ENCODE measurements around the gene FLAD1. TPM values are rescaled to one million over a fixed set of nuclear protein-coding genes. Genes with fewer than 3 reads are reported as not detected.

FLAD1 gene
- total and polyA plus RNA-seq, 7 donors = 17.5 to 36.5 (median 22.8) TPM

DNA sequence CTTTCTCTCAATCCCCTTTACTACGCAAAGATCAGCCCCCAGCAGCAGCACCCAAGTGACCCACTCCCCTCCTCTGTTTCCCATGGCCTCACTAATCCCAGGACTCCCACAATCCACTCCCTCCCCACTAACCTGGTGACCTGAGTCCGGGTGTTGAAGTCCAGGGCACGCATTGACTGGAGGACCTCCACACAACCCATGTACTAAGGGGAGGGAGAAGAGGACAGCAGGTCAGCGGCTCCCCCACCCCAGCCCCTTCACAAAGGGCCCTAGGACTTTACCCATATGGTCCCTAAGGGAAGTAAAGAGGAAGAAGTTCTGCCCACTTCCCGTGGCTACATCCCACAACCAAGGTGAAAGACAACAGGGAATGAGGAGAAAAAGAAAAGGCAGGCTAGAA lies 13.9 kb upstream of the FLAD1 start:
- Histone ChIP-seq H3K4me1 (peaks cover 0 to 56% (median 51%) of the 10 kb centered on the region in 4 donors), H3K27me3 (no peaks in the 10 kb centered on the region), H3K27ac (peak overlapping the region; percentile 95 to 98 (median 96)), H3K4me3 (peak overlapping the region in 3 of 4 donors; percentile 42 to 50 (median 48)), H3K9me3 (no peaks in the 10 kb centered on the region), H3K36me3 (peaks cover 19 to 43% (median 32%) of the 10 kb centered on the region in 4 donors)
- TF ChIP-seq POLR2A (IDR thresholded peaks at IDR 0.05) (no peak), EP300 (IDR thresholded peaks at IDR 0.05) (no peak), POLR2AphosphoS5 (IDR thresholded peaks at IDR 0.05) (no peak)
- TF ChIP-seq, protein P1, sequence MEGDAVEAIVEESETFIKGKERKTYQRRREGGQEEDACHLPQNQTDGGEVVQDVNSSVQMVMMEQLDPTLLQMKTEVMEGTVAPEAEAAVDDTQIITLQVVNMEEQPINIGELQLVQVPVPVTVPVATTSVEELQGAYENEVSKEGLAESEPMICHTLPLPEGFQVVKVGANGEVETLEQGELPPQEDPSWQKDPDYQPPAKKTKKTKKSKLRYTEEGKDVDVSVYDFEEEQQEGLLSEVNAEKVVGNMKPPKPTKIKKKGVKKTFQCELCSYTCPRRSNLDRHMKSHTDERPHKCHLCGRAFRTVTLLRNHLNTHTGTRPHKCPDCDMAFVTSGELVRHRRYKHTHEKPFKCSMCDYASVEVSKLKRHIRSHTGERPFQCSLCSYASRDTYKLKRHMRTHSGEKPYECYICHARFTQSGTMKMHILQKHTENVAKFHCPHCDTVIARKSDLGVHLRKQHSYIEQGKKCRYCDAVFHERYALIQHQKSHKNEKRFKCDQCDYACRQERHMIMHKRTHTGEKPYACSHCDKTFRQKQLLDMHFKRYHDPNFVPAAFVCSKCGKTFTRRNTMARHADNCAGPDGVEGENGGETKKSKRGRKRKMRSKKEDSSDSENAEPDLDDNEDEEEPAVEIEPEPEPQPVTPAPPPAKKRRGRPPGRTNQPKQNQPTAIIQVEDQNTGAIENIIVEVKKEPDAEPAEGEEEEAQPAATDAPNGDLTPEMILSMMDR (IDR thresholded peaks at IDR 0.05) = no peak
- no peak for DNase-seq
- intact Hi-C loops (cut with DNase I) = no loop called here
- 76 to 84% methylated on average over 5 of the region's 5 CpGs for WGBS, 2 donors

DNA sequence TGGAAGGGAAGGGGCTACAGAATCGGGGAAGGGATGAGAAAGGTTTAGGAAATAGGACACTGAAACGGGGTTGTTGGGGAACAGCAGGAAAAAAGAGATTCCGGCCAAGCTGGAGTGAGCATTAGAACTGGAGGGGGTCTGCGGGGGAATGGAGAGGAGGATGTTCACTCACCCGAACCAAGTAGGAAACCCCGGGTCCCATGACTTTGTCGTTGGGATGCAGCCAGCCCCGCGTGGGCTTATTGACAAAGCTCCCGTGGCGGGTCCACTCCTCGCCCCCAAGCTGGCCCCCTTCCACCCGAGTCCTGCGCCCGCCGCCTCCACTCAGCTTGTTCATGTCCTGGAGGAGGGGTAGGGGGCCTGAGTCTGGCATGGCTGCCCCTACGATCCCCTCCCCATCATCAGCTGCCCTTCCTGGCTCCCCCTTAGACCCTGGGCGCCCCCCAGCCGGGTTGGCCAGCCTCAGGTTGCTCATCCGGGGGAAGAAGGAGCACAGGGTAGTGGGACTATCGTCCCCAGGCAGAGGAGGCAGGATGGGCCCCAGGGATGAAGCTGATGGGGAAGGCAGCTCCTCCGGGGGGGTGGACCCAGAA lies 13.2 kb upstream of the FLAD1 start:
- no peaks in the 10 kb centered on the region for H3K9me3 ChIP-seq
- intact Hi-C loops (cut with DNase I) = loop anchor here (5.0 kb wide), 1 partner anchor 92 kb away; the partner anchor contains the start of gene EFNA4
- 56 to 70% methylated on average over 22 of the region's 22 CpGs for WGBS, 2 donors
- H3K36me3 ChIP-seq = peaks cover 19 to 36% (median 27%) of the 10 kb centered on the region in 4 donors
- TF ChIP-seq POLR2A (IDR thresholded peaks at IDR 0.05) (no peak), POLR2AphosphoS5 (IDR thresholded peaks at IDR 0.05) (no peak), EP300 (IDR thresholded peaks at IDR 0.05) (no peak)
- TF ChIP-seq, protein P1 (IDR thresholded peaks at IDR 0.05) = no peak
- H3K27me3 ChIP-seq = no peaks in the 10 kb centered on the region
- peaks cover 0 to 56% (median 51%) of the 10 kb centered on the region in 4 donors for H3K4me1 ChIP-seq
- peak overlapping the region; percentile 95 to 98 (median 96) for H3K27ac ChIP-seq
- DNase-seq = no peak
- peak overlapping the region; percentile 36 to 50 (median 45) for H3K4me3 ChIP-seq

DNA sequence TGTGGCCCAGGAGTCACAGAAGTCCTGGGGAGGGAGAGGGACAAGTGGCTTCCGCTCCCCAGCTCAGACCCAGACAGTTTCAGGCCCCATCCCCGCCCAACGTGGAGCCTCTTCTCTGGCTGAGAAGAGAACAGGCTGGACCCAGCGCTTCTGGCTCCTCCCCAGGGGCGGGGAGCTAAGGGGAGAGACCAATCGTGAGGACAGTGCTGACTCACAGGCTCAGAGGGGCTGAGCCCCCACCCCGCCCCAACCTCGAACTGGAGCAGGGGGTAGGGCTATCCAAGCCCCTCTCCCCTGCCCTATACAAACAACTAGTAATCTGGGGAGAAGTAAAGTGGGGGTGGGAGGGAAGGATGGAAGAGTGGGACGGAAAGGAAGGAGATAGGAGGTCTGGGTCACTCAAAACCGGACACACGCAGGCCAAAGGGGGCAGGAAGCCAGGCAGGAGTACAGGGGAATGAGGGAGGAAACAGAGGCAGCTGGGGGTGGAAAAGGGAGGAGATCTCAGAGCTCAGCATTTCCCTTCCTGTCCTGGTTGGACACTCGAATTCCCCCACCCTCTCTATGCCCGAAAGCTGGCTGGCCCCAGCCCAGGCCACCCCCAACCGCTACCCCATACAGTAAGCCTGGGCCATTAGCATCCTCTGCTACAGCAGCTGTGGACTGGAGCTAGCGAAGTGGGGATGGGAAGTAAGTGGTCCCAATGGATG lies 12.4 kb upstream of the FLAD1 start, which contains the start of gene SHC1:
Gene SHC1, minus strand, starts transcription at position 117 of the 710 bp plus-strand sequence. CDS start 221 bp downstream, outside the sequence.
- H3K27ac ChIP-seq = peak within 1 kb of the TSS; percentile 95 to 98 (median 96)
- H3K4me1 ChIP-seq = peaks cover 0 to 56% (median 53%) of the 10 kb centered on the region in 4 donors
- peaks cover 13 to 28% (median 20%) of the 10 kb centered on the region in 4 donors for H3K36me3 ChIP-seq
- H3K27me3 ChIP-seq = no peaks in the 10 kb centered on the region
- no peaks in the 10 kb centered on the region for H3K9me3 ChIP-seq
- TF ChIP-seq POLR2AphosphoS5 (IDR thresholded peaks at IDR 0.05) (peak; percentile 95 to 99 (median 96)), POLR2A (IDR thresholded peaks at IDR 0.05) (peak; percentile 82 to 88), EP300 (IDR thresholded peaks at IDR 0.05) (peak in 1 of 4 donors; percentile 2)
- TF ChIP-seq, protein P1 (IDR thresholded peaks at IDR 0.05) = no peak
- intact Hi-C loops (cut with DNase I) = loop anchor here (5.0 kb wide), 1 partner anchor 92 kb away; the partner anchor contains the start of gene EFNA4
- peak; percentile 99 for DNase-seq
- H3K4me3 ChIP-seq = peak within 1 kb of the TSS; percentile 36 to 50 (median 45)
- 38 to 48% methylated on average over 15 of the region's 15 CpGs for WGBS, 2 donors

DNA sequence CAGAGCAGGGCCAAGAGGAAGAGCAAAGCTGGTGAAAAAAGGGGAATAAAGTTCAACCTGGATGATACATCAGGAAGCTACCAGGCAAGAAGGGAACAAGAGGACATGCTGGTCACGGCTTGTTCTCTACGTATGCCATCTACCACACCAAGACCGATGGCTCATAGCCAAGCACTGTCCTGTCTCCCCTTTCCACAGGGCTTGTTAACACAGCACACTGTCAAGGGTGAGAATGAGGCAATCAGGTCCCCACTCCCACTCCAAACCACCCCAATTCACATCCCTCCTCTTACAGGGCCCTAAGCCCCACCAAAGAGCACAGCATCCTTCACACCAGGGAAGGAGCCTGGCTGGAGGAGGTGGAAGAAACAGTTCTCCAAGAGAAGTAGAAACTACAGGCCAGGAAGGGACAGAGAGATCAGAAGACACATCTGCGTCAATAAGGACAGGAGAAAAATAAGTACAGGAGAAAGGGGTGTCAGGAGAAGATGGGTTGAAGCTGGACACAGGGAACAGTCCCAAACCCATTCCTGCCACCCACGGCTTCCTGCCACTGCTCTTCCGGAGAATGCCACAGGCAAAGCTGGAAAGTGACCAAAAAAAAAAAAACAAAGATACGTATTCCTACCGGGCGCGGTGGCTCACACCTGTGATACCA lies 11.7 kb upstream of the FLAD1 start:
- intact Hi-C loops (cut with DNase I) = loop anchor here (5.0 kb wide), 1 partner anchor 91 kb away; the partner anchor contains the start of gene EFNA4
- peak overlapping the region in 3 of 4 donors; percentile 42 to 50 (median 48) for H3K4me3 ChIP-seq
- peaks cover 0 to 60% (median 57%) of the 10 kb centered on the region in 4 donors for H3K4me1 ChIP-seq
- no peaks in the 10 kb centered on the region for H3K27me3 ChIP-seq
- no peaks in the 10 kb centered on the region for H3K9me3 ChIP-seq
- H3K27ac ChIP-seq = peak overlapping the region; percentile 95 to 98 (median 96)
- peak; percentile 85 for DNase-seq
- no peak for TF ChIP-seq POLR2A (IDR thresholded peaks at IDR 0.05)
- TF ChIP-seq, protein P1 (IDR thresholded peaks at IDR 0.05) = no peak
- no peak for TF ChIP-seq POLR2AphosphoS5 (IDR thresholded peaks at IDR 0.05)
- TF ChIP-seq EP300 (IDR thresholded peaks at IDR 0.05) = no peak
- H3K36me3 ChIP-seq = peaks cover 9 to 21% (median 17%) of the 10 kb centered on the region in 4 donors
- 54 to 80% methylated on average over 10 of the region's 10 CpGs for WGBS, 2 donors
